Naive B cell (primary cell): ENCODE data around the gene DLX6. TPM values are rescaled to one million over a fixed set of nuclear protein-coding genes. Genes with fewer than 3 reads are reported as not detected.

Source experiments
- ATAC-seq, 2 donors: fragments of 150-1000 bp; cut with Tn5 transposase; 2 replicates each; pipeline ENCODE4 v1.10.0; 2021; ENCODE audit warnings: low read depth in 2 of 2, mild to moderate bottlenecking in 2 of 2, moderate library complexity in 2 of 2
- DNase-seq: peaks from one replicate; pipeline ENCODE4 v3.0.0; 2022
- H3K27ac Mint-ChIP-seq, 6 donors: one replicate each; pipeline ENCODE4 v1.8.0; 2020 to 2022; ENCODE audit warnings: mild to moderate bottlenecking in 6 of 6, mixed read lengths in 6 of 6, moderate library complexity in 5 of 6, inconsistent platforms in 2 of 6
- H3K27me3 Mint-ChIP-seq, 3 donors: one replicate each; pipeline ENCODE4 v1.8.0; 2021 to 2022; ENCODE audit warnings: mixed read lengths in 3 of 3, mild to moderate bottlenecking in 1 of 3
- H3K36me3 Mint-ChIP-seq, 2 donors: one replicate each; pipeline ENCODE4 v1.8.0; 2020 to 2022; ENCODE audit warnings: mixed read lengths in 2 of 2, inconsistent platforms in 1 of 2, mild to moderate bottlenecking in 1 of 2
- H3K4me1 Mint-ChIP-seq, 3 donors: one replicate each; pipeline ENCODE4 v1.8.0; 2020 to 2022; ENCODE audit warnings: mixed read lengths in 3 of 3, inconsistent platforms in 1 of 3, mild to moderate bottlenecking in 1 of 3, moderate library complexity in 1 of 3
- H3K4me3 Mint-ChIP-seq, 8 donors: one replicate each; pipeline ENCODE4 v1.8.0; 2020 to 2022; ENCODE audit warnings: mild to moderate bottlenecking in 8 of 8, mixed read lengths in 8 of 8, moderate library complexity in 8 of 8, inconsistent platforms in 2 of 8
- H3K9me3 Mint-ChIP-seq, 7 donors: one replicate each; pipeline ENCODE4 v1.8.0; 2020 to 2022; ENCODE audit warnings: mixed read lengths in 7 of 7, mild to moderate bottlenecking in 5 of 7, inconsistent platforms in 2 of 7, moderate library complexity in 1 of 7
- polyA plus RNA-seq, 6 donors: library from polyadenylated mRNA; unstranded; fragments of 300-500 nt; fragmentation: Illumina TruSeq; gene quantifications; one replicate each; pipeline ENCODE4 v1.2.3, GENCODE V29; 2021; ENCODE audit warnings: low read depth in 6 of 6

Gene DLX6
- polyA plus RNA-seq, 6 donors from 2014 or later = not detected

DNA sequence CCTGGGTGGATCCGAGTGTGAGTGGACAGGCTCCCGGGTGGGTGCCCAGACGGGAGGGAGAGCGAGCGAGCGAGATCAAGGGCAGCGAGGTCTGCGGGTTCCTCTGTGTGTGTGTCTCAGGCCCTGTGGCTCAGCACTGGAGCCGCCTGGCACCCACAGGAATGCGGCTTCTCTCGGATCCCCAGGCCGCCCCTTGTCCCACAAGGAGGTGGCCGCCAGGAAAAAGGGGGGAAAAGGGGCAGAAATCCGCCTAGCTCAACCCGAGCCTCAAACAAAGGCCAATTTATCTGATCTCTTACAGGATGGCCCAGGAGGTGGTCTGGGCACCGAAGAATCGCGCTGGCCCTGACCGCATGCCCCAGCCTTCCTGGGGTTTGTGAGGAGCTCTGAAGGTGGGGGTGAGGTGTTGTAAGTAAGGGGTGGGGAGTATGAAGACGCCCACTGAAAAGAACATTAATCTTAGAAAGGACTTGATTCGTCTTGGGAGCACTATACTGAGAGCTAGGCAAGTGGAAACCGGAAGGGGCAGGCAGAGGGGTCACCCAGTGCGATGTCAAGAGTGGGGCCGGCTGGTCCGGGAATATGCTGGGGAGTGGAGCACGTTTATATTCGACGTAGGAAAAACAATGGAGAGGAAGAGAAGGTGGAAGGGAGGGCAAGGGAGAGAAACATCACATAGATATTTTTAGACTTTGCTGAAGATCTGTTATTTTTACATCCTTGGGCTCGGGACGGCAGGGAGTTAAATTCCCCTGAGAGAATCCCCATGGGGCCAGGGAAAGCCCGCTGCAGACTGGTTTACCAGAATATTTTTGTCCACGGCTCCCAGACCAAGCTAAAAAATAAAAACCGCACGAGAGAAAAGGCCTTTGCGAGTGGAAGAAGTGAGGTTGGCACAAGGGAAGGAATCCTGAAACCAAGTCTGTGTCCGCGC is 12.1 kb downstream of the DLX6 start:
- DNase-seq = no peak
- peaks cover 9 to 19% (median 16%) of the 10 kb centered on the region in 3 donors for H3K4me1 Mint-ChIP-seq
- peaks cover 5 to 22% of the 10 kb centered on the region in 2 donors for H3K36me3 Mint-ChIP-seq
- H3K9me3 Mint-ChIP-seq = peaks cover 0 to 9% (median 5%) of the 10 kb centered on the region in 7 donors
- H3K27me3 Mint-ChIP-seq = peaks cover 81 to 97% (median 89%) of the 10 kb centered on the region in 3 donors
- ATAC-seq = no peak
- H3K4me3 Mint-ChIP-seq = peak overlapping the region in 4 of 8 donors; percentile 16 to 81 (median 38)
- H3K27ac Mint-ChIP-seq = peak overlapping the region in 2 of 6 donors; percentile 60

- H3K36me3 Mint-ChIP-seq = peaks cover 5 to 26% of the 10 kb centered on the region in 2 donors
- ATAC-seq (no peak), DNase-seq (no peak)
- peaks cover 11 to 24% (median 22%) of the 10 kb centered on the region in 3 donors for H3K4me1 Mint-ChIP-seq
- H3K27ac Mint-ChIP-seq = peak overlapping the region in 2 of 6 donors; percentile 36 to 39
- peaks cover 0 to 9% (median 5%) of the 10 kb centered on the region in 7 donors for H3K9me3 Mint-ChIP-seq
- no peak overlapping the region for H3K4me3 Mint-ChIP-seq
- H3K27me3 Mint-ChIP-seq = peaks cover 78 to 97% (median 89%) of the 10 kb centered on the region in 3 donors
Observed at GRCh38 chr7:97018126-97018601, 12.8 kb downstream of the DLX6 start.

DNA sequence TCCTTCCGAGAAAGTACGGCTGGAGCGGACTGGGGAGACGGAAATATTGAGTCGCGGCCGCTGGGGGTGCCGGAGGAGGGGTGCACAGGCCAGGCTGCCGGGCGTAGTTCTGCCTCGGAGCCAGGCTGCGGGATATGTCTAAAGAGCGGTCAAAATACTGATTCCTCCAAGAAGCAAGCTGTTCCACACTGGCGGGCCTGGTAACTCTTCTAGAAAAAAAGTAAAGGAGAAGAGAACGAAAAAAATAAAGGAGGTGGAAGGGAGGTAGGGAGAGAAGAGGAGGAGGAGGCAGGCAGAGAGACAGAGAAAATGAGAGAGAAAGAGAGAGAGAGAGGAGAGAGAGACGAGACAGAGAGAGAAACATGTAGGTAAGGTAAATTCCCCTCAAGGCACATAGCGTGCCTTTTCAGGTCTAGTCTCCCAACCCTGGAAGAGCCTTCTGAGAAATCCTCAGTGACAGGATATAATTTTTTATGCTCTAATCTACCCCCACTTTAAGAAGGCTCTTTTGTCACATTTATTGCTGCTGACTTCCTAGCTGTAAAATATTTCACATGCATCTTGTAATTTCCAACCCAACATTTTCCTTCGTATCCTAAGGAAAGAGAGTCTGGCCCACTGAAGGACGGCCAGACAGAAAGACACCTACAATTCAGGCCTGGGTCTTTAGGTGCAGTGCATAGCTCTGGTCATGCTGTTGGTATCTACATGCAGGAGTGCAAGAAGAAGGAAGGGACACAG is 13.6 kb downstream of the DLX6 start:
- Mint-ChIP-seq H3K27me3 (peaks cover 79 to 97% (median 89%) of the 10 kb centered on the region in 3 donors), H3K9me3 (peaks cover 0 to 9% (median 3%) of the 10 kb centered on the region in 7 donors), H3K4me3 (peak overlapping the region in 3 of 8 donors; percentile 37 to 65 (median 56)), H3K4me1 (peaks cover 11 to 25% (median 24%) of the 10 kb centered on the region in 3 donors), H3K36me3 (peaks cover 5 to 30% of the 10 kb centered on the region in 2 donors), H3K27ac (peak overlapping the region in 1 of 6 donors; percentile 49)
- ATAC-seq = no peak
- DNase-seq = no peak

GRCh38 chr7:97019710-97020225 is 14.4 kb downstream of the DLX6 start:
- no peak overlapping the region for H3K27ac Mint-ChIP-seq
- peaks cover 0 to 8% (median 4%) of the 10 kb centered on the region in 7 donors for H3K9me3 Mint-ChIP-seq
- DNase-seq (no peak), ATAC-seq (no peak)
- peaks cover 5 to 35% of the 10 kb centered on the region in 2 donors for H3K36me3 Mint-ChIP-seq
- H3K4me3 Mint-ChIP-seq = no peak overlapping the region
- H3K4me1 Mint-ChIP-seq = peaks cover 16 to 33% (median 31%) of the 10 kb centered on the region in 3 donors
- H3K27me3 Mint-ChIP-seq = peaks cover 80 to 97% (median 89%) of the 10 kb centered on the region in 3 donors

DNA sequence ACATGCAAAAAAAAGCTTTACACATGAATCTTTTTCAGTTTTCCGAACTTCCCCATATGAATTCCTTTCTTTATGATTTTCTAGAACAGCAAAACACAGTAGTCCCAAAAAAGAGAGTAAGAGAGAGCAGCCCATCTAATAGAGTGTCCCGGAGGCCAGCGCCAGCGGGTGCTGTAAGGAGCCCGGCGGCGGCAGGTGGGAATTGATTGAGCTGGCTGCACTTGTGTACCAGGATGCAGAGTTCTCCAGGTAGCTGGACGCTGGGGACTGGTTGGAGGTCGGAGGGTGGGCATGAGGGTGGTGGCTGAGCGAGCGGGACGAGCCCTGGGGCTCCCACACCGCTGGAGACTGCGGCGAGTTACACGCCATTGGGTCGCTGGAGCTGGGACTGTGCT is 15.2 kb downstream of the DLX6 start:
- peaks cover 5 to 35% of the 10 kb centered on the region in 2 donors for H3K36me3 Mint-ChIP-seq
- peak overlapping the region in 1 of 6 donors; percentile 36 for H3K27ac Mint-ChIP-seq
- no peak overlapping the region for H3K4me3 Mint-ChIP-seq
- DNase-seq (no peak), ATAC-seq (no peak)
- peaks cover 16 to 34% (median 33%) of the 10 kb centered on the region in 3 donors for H3K4me1 Mint-ChIP-seq
- H3K27me3 Mint-ChIP-seq = peaks cover 79 to 97% (median 89%) of the 10 kb centered on the region in 3 donors
- peaks cover 0 to 6% (median 3%) of the 10 kb centered on the region in 7 donors for H3K9me3 Mint-ChIP-seq

- Mint-ChIP-seq H3K4me1 (peaks cover 20 to 40% (median 36%) of the 10 kb centered on the region in 3 donors), H3K27me3 (peaks cover 79 to 97% (median 89%) of the 10 kb centered on the region in 3 donors), H3K9me3 (peaks cover 0 to 6% (median 4%) of the 10 kb centered on the region in 7 donors), H3K36me3 (peaks cover 5 to 35% of the 10 kb centered on the region in 2 donors), H3K4me3 (no peak overlapping the region), H3K27ac (peak overlapping the region in 1 of 6 donors; percentile 89)
- no peak for ATAC-seq
- DNase-seq = no peak
Observed at GRCh38 chr7:97020996-97021746, 15.8 kb downstream of the DLX6 start.

DNA sequence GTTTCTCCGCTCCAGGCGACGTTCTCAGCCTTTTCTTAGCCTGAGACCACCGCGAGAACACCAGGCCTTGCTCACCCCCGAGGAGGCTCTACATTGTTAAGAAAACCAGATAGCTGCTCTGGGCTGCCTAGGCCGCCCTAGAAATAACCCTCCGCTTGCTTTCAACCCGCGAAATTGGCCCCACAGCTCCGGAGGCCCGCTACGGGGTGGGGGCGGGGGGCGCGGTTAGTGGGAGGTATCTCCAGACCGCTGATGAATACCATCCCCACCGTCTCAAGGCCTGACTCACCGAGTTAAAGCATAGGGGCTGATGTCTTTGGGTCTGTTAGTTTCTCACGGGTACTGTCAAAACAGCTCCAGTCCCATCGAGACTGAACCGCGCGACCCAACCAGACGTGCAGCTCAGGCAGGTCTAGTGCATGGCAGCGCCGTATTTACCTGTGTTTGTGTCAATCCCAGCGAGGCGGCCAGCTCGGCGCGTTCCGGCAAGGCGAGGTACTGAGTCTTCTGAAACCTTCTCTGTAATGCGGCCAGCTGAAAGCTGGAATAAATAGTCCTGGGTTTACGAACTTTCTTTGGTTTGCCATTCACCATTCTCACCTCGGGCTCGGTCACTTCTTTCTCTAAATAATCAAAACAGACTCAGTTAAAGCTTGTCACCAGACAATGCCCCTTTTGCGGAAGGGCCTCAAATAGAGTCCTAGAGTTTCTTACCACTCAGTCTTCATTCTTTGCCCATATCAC is 16.6 kb downstream of the DLX6 start:
- Mint-ChIP-seq H3K27me3 (peaks cover 81 to 97% (median 89%) of the 10 kb centered on the region in 3 donors), H3K4me3 (peak overlapping the region in 4 of 8 donors; percentile 2 to 54 (median 12)), H3K4me1 (peaks cover 27 to 44% (median 42%) of the 10 kb centered on the region in 3 donors), H3K9me3 (peaks cover 0 to 6% (median 4%) of the 10 kb centered on the region in 7 donors), H3K36me3 (peaks cover 5 to 28% of the 10 kb centered on the region in 2 donors), H3K27ac (peak overlapping the region in 4 of 6 donors; percentile 57 to 89 (median 72))
- ATAC-seq = no peak
- DNase-seq = no peak

GRCh38 chr7:97022491-97023306 is 17.3 kb downstream of the DLX6 start:
- Mint-ChIP-seq H3K27ac (peak overlapping the region in 4 of 6 donors; percentile 64 to 81 (median 69)), H3K4me1 (peaks cover 29 to 49% (median 48%) of the 10 kb centered on the region in 3 donors), H3K9me3 (peaks cover 0 to 6% (median 3%) of the 10 kb centered on the region in 7 donors), H3K27me3 (peaks cover 81 to 97% (median 89%) of the 10 kb centered on the region in 3 donors), H3K36me3 (peaks cover under 1 to 20% of the 10 kb centered on the region in 2 donors), H3K4me3 (peak overlapping the region in 2 of 8 donors; percentile 2 to 26)
- ATAC-seq (no peak), DNase-seq (no peak)

DNA sequence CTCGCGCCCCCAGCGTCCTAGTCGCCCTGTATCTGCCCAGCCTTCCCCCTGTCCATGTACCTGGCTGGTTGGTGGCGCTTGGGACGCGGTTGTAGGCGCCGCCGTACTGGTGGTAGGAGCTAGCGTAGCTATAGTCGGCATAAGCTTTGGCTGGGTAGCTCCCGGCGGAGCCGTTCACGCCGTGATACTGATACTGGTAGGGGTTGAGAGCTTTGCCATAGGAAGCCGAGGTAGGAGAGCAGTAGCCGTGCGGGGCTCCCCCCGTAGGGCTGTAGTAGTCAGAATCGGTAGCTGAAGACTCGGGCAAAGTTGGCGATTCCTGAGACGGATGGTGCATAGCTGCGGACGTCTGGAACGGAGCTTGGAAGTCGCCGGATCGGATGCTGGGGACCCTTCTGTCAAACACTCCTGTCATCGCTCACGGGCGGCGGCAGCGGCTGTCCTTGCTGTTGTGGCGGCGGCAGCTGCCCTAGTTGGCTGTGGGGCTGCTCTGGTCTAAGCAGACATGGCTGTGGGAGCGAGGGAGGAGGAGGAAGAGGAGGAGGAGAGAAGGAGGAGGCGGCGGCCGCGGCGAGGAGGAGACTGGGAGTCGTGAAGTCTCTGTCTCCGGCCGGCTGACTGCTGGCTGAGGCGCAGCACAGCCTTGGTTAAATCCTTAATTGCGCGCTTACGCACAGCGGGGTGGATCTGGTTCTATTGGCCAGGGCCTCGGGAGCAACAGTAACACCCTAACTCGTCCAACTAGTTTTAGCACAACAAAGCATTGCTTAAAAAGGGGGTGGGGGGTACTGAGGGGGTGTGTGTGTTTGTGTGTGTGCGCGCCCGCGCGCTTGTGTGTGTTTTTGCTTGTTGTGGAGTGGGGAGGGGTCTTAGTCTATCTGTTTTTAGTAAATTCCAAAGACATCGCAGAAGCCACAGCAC is 19.1 kb downstream of the DLX6 start, which contains the start of gene DLX5:
TSS of gene DLX5 (minus strand) at position 623 of the 921 bp plus-strand sequence. CDS start at position 415, 208 bp downstream.
- Mint-ChIP-seq H3K4me3 (peak within 1 kb of the TSS in 4 of 8 donors; percentile 39 to 78 (median 52)), H3K27me3 (peaks cover 77 to 89% (median 83%) of the 10 kb centered on the region in 3 donors), H3K9me3 (peaks cover 0 to 6% (median 1%) of the 10 kb centered on the region in 7 donors), H3K27ac (peak within 1 kb of the TSS in 5 of 6 donors; percentile 7 to 93 (median 74)), H3K4me1 (peaks cover 33 to 48% (median 45%) of the 10 kb centered on the region in 3 donors), H3K36me3 (peaks cover 0 to 18% of the 10 kb centered on the region in 2 donors)
- DNase-seq = no peak
- ATAC-seq = no peak

- Mint-ChIP-seq H3K27me3 (peaks cover 71 to 83% (median 79%) of the 10 kb centered on the region in 3 donors), H3K4me1 (peaks cover 33 to 48% (median 45%) of the 10 kb centered on the region in 3 donors), H3K27ac (peak overlapping the region in 1 of 6 donors; percentile 14), H3K4me3 (peak overlapping the region in 1 of 8 donors; percentile 41), H3K36me3 (peaks cover 0 to 18% of the 10 kb centered on the region in 2 donors), H3K9me3 (peaks cover 0 to 6% (median 1%) of the 10 kb centered on the region in 7 donors)
- DNase-seq = no peak
- ATAC-seq = no peak
Observed at GRCh38 chr7:97025130-97025499, 19.8 kb downstream of the DLX6 start.
